Neural progenitor cell (in vitro differentiated cells): Measurements from ENCODE around the gene CCDC167.

Source experiments
- CTCF ChIP-seq: fragments of 200-600 bp; sonication (generic); IDR thresholded peaks from 2 replicates; pipeline ENCODE4 v1.5.1; 2017; ENCODE audit warnings: antibody characterized with exemption, mild to moderate bottlenecking
- EZH2 ChIP-seq: fragments of 200-600 bp; sonication (generic); IDR thresholded peaks from 2 replicates; pipeline ENCODE4 v1.6.1; 2017; ENCODE audit warnings: antibody characterized with exemption, mild to moderate bottlenecking, moderate library complexity
- EZH2phosphoT487 ChIP-seq: fragments of 200-600 bp; sonication (generic); IDR thresholded peaks from 2 replicates; pipeline ENCODE4 v1.6.1; 2017; ENCODE audit warnings: antibody characterized with exemption

GRCh38 chr6:37488476-37488875 lies 11.2 kb downstream of the CCDC167 start:
- TF ChIP-seq CTCF (no peak), EZH2 (no peak), EZH2phosphoT487 (no peak)
